NCI-H2227 (cell line): ENCODE data around the gene USP49.
"Not testable (repeated sequence)": the region's sequence is repeated elsewhere in the genome, so short reads cannot be mapped to it uniquely, and the experiment has no call there.

Experiments
- DNase-seq: peaks from one replicate; lab custom pipeline; 2025; ENCODE audit not compliant: unreplicated experiment; lab: John Stamatoyannopoulos, UW

USP49 gene

DNA sequence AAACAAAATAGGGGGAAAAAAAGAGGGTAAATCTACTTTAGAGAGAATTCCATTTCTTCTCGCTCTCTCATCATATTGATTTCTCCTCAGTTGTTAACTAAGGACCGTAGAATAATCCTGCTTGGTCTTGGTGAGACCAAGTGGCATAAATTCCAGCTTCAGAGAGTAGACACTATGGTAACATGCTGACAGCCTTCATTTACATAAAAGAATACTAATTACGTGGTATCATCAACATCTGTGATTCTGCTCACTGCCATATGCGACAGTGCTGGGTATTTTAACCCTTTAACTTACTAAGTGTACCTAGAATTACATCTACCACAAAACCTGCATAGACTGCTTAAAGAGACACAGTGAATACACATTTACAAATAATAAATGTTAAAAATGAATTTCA is 80.5 kb downstream of the USP49 start:
- DNase-seq: no peak

DNA sequence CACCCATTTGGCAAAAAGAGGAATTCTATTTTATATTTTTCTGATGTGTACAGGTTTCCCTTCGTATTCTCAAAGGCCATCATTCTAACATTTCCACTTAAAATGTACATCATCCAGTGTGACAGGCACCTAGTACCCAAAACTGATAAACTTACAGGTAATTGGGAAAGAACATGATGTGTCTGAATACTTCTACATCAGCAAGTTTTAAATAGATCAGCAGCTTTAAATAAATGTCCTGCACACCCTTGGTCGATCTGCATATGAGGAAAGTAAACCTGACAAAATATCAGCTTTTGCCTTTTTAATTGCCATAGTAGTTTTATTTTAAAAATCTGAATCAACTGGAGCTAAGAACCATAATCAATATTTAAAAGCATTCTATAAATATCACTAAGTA is 81.2 kb downstream of the USP49 start:
- DNase-seq: no peak

DNA sequence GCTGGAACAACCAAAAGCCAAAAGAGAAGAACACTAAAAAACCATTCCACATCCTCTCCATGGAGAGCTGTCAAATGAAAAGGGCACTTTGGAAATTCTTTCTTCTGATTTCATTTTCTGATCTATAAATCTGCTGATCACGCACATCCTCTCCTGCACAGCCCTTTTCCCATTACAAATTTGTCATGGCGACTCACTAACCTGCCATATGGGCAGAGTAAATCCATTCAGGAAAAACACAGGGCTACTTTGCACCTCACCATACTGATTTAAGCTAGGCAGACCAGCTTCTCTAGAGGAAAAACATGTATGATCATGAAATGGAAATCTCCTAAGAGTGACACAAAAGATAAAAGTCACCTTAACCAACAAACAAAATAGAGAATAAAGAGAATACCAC is 81.7 kb downstream of the USP49 start:
- DNase-seq: no peak

DNA sequence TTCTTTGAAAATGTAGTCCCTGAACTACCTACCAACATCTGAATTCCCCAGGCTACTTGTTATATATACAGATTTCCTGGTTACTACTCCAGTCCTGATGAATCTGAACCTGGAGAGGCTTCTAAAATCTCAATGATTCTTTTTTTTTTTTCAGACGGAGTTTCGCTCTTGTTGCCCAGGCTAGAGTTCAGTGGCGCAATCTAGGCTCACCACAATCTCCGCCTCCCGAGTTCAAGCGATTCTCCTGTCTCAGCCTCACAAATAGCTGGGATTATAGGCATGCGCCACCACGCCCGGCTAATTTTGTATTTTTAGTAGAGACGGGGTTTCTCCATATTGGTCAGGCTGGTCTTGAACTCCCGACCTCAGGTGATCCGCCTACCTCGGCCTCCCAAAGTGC is 83.2 kb downstream of the USP49 start:
- not testable (repeated sequence) for DNase-seq

GRCh38 chr6:41811095-41811494 is 84.1 kb downstream of the USP49 start:
- no peak for DNase-seq

GRCh38 chr6:41805830-41806774 is 89.1 kb downstream of the USP49 start:
- no peak for DNase-seq

GRCh38 chr6:41801380-41801779 is 93.8 kb downstream of the USP49 start:
- peak; percentile 0 for DNase-seq

GRCh38 chr6:41799559-41799911 is 95.6 kb downstream of the USP49 start:
- DNase-seq: no peak

GRCh38 chr6:41798901-41799558 is 96.1 kb downstream of the USP49 start:
- no peak for DNase-seq

GRCh38 chr6:41796474-41796873 is 98.7 kb downstream of the USP49 start:
- no peak for DNase-seq

DNA sequence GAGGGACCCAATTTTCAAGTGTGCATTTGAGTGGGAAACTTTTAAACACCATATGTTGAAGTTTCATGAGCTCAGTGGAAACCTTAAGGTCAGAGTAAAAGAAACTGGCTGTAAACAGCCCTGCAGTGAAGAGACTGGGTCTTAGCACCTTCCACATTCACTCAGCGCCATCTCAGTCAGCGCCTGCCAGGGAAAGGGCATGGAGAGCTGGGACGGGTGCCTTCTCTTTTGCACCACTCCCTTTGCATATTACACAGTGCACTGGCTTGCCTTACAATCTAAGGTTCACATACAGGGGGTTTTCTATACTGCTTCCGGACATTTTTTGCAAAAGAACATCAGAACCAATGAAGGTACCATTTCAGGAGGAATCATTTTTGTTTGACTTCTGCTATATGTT is 103.2 kb downstream of the USP49 start:
- DNase-seq: no peak

- DNase-seq: no peak
Observed at GRCh38 chr6:41791305-41791704, 103.9 kb downstream of the USP49 start.

DNA sequence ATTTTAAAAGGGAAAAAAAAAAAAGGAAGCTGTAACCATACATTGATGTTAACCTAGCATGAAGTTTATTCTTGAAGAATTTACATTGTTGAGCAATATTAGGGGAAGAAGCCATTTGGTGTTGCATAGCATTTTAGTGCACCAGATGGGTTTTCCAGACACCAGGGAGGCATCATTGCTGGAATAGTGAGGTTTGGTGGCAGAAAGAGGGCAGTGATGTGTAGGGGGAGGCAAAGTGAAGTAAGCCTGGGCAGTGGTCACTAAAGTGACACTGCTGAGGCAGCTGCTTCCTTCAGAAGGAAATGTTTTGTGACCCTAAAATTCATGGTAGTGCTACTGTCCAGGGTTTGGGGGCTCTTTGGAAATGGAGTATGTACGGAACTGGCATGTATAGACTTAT is 105.1 kb downstream of the USP49 start:
- DNase-seq: no peak

DNA sequence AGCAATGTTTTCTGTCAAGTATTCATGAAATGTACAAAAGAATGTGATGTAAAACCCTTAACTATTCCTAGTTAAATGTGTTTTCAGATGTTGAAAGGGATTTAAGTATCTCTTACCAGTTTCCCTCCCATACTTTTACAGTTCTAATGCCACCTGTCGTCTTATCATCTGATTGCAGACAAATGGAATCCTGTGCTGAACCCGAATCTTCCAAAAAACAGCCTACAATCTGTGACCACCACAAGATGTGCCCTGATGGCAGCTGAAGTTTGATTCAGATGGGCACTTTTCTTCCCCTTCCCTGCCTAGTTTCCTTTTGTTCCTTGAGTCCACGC is 105.8 kb downstream of the USP49 start:
- no peak for DNase-seq

- DNase-seq: peak; percentile 94
Observed at GRCh38 chr6:41787219-41787917, 107.8 kb downstream of the USP49 start, which contains the start of gene TOMM6. TOMM6 (plus strand) TSS chr6:41787694; CDS start chr6:41787698, 4 bp downstream.

DNA sequence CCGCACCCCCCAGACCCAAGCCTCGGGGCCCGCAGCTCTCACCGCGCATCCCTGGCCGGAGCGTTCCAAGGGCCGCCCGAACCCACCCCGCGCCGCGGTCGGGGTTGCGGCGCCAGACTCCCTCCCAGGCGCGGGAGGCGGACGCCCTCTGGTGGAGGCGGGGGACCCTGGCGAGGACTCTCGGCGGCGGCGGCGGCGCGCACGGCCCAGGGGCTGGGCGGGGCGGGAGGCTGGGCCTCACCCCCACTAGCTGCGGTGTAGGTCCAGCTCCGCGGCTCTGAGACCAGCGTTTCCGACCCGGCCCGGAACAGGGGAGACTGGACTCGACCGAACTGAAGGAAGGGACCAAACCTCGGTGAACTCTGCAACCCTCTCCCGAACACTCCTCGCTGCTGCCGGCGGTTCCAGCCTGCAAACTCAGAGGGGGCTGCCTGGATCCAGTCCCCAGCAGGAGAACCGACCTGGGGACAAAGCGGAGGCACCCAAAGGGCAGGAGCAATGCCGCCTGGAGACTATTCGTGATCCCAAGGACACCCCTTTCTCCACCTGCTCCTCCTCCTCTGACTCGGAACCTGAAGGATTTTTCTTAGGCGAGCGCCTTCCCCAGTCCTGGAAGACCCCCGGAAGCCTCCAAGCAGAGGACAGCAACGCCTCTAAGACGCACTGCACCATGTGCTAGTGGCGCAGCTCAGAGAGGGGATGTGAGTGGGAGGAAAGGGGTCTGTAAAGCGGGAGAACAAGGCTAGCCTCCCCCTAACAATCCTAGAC is 108.5 kb downstream of the USP49 start:
- DNase-seq: peak; percentile 89

- peak; percentile 51 for DNase-seq
Observed at GRCh38 chr6:41785689-41786450, 109.3 kb downstream of the USP49 start.

GRCh38 chr6:41785254-41785653 is 109.9 kb downstream of the USP49 start:
- no peak for DNase-seq

- peak; percentile 19 for DNase-seq
Observed at GRCh38 chr6:41784581-41785171, 110.5 kb downstream of the USP49 start.
